Stimulated activated CD8-positive, alpha-beta memory T cell treated with anti-CD3 and anti-CD28 coated beads, Interleukin-4, amount 100 ng/mL, for 1 hour (primary cell): ENCODE measurements around the gene GTF2IRD1.
"Not testable (repeated sequence)": the region's sequence is repeated elsewhere in the genome, so short reads cannot be mapped to it uniquely, and the experiment has no call there.

Experiments used
- DNase-seq, 2 donors: peaks; one replicate each; pipeline ENCODE4 v3.0.0-alpha.2; 2020; ENCODE audit warnings: low read depth in 2 of 2, low spot score in 1 of 2

Gene GTF2IRD1

DNA sequence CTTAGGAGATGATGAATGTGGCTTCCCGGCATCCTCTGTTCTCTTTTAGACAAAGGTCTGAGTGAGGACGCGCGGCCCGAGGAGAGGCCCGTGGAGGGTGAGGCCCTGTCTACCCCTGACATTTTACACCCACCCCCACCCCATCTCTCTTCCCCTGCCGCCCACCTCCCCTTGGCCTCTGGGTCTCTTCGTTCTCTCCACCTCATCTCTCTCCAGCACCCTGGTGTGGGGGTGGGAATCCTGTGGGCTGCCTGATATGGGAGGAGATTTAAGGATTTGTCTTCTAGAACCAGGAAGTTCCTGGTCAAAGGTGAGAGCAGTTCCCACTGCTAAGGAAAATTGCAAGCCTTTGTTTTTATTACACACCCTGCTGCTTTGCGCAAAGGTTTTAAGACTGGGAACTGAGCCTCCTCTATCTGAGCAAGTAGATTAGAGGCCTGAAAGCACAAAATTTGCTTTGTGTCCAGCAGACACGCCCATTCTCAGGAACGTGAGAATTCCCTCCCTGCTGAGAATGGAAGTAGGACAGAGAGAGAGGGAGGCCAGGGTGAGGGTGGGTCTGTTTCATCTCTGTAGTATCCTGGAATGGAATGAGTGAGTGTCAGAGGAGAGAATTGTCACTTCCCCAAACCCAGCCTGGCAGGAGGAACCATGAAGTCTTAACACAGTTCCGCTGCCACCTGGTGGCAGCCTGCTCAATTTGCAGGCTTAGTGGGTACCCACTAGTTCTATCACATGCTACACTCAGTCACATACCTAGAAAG, 91.2 kb downstream of the GTF2IRD1 start:
- DNase-seq = peak in 1 of 2 donors; percentile 4

DNA sequence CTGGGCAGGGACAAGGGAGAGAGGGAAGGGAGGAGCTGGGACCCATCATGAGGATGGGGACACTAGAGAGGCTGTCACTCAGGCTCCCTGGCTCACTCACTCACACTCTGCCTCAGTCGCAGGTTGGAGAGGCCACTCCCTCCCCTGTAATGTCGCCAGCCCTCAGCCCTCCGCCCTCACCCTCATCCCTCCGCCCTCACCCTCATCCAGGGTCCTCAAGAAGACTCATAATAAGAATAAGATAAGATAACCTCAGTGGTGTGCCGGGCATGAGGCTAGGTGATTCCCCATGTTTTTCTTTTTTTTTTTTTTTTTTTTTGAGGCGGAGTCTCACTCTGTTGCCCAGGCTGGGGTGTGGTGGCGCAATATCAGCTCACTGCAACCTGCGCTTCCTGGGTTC, 92.2 kb downstream of the GTF2IRD1 start:
- no peak for DNase-seq

DNA sequence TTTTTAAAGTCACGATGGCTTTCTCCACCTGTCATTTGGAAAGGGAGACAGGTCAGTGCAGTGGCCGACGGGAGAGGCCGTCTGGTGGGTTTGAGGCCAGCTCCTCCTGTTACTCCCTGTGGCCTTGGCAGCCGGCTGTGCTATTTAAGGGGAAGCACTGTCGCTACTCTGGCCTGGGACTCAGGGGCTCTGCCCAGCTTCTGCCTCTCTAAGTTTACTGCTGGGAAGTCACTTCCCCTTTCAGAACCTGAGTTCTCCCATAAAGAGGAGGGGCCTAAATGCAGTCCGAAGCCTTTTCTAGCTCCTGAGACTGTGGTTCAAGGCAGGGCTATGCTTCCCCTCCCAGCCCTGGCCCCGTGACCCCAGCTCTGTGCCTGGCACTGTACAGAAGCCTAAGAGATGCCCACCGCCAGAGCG, 99.9 kb downstream of the GTF2IRD1 start:
- DNase-seq = not testable (repeated sequence)

DNA sequence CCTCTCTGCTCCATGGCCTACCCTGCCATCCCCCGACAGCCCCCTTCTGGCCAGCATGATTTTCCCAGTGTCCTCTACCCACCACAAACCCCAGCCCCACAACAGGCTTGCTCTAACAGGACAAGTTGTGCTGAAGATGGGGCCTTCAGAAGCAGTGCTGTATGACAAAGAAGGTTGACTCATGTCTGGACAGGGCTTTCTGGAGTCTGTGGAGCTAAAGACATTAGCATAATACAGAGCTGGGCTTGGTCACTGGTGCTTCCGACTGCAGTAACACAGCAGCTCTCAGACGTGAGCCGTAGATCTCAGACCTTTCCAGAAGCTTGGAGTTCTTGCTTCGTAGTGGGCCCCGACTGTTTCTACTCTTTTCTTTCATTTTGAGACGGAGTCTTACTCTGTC, 100.5 kb downstream of the GTF2IRD1 start:
- DNase-seq = no peak

DNA sequence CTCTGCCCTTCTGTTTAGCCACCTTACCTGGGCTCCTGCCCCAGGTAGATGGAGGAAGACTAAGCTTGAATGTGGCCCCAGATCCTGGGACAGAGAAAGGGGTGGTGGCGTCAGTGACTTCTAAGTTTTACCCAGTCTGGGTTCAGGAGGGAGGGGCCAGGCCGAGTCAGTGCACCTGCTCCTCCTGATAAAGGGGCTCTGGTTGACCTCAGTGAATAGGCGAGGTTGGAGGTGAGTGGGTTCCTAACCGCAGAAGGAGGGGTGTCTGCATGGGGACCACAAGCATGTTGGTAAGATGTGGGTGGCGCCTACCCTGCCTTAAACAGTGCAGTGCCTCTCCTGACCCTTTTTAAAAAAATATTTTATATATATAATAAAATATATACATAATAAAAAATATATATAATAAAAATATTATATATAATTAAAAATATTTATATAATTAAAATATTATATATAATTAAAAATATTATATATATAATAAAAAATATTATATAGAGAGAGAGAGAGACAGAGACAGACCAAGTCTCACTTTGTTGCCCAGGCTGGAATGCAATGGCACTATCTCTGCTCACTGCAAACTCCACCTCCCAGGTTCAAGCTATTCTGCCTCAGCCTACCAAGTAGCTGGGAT, 106.5 kb downstream of the GTF2IRD1 start:
- DNase-seq = no peak

DNA sequence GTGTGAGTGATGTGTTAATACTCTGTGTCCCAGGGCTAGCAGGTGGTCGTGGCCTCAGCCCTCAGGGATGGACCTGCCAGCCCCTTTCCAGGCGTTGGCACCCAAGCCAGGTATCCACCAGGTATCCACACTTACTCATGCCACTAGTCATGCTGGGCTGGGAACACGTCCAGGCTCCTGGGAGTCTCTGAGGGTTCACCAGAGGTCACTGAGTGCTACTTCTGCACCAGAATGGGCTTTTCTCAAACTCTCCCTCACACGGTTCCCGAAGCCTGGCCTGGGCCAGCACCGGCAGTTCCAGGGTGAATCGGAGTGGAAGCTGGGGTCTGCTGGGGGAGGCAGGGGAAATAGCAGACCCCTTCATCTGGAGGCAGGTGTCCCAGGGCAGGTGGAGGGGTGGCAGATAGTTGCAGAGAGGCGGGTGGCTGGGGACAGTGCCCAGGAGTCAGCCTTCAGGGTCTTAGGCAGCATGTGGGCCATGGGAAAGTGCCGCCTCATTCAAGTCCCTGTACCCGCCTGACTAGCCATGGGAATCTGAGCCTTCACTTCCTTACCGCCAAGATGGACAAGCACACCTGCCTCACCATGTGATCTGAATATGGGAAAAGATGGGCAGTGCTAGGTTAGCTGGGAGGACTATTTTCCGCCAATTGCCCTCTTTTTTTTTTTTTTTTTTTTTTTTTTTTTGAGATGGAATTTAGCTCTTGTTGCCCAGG, 108.3 kb downstream of the GTF2IRD1 start:
- DNase-seq = no peak

DNA sequence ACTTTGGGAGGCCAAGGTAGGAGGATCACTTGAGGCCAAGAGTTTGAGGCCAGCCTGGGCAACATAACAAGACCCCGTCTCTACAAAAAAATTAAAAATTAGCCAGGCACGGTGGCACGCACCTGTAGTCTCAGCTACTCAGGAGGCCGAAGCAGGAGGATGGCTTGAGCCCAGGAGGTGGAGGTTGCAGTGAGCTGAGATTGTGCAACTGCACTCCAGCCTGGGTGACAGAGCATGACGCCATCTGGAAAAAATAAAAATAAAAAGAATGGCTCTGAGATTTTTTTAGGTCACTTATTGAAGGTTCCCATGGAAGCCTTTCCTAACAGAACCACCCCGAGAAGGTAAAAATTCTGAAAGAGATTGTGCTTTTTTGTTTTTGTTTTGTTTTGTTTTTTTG, 109.9 kb downstream of the GTF2IRD1 start:
- DNase-seq = not testable (repeated sequence)

DNA sequence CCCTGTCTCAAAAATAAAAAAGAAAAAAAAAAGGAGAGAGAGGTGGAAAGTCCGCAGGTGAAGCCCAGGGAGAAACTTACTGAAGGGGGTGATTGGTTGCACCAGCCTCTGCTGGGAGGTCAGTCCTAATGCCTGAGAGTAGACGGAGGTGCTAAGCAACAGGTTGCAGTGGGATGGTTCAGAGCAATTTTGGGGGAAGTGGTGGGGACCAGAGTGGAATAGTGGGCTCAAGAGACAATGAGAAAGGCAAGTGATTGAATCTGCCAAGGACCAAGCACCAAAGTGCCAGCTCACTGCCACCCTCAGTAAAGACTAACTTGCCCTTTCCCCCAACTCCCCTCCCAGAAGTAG, 113.6 kb downstream of the GTF2IRD1 start:
- DNase-seq = no peak

DNA sequence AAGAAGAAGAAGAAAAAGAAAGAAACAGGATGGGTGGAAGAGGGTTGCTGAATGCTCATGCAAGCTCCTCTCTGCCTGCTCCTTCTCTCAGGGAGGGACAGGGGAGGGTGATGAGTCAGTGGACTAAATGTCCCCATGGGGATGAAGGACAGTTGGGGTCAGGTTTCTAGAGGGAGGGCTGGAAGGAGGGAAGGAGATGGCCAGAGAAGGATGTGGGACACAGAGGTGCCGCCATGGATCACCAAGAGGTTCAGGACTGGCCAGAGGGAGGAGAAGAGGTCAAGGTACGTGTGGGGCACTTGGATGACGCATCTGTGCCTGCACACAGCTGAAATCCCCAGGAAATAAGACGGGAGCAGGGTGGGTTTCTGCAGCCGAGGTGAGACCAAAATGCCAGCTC, 115.0 kb downstream of the GTF2IRD1 start:
- no peak for DNase-seq

DNA sequence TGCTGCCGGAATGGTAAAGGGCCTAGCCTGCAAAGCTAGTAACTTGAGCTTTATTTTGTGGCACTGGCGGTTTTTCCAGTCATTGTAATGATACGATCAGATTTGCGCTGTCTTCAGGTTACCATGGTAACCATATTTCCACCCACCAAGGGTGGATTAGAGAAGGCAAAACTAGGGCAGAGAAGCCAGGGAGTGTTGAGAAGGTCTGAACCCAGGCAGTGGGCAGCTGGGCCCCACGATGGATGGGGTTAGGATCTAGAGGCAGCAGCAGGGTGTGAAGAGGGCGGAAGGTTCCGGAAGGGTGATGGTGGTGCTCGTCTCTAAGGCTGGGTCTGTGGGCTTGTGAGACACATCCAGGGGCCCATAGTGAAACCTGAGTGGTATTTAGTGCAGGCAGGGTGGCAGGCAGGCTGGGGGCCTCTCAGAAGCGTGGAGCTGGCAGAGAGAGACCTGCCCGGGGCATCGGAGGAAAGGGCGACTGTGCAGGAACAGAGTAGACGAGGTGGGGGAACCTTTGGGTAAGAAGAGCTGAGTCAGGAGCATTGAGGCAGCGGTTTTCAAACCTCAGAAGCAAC, 115.9 kb downstream of the GTF2IRD1 start:
- no peak for DNase-seq

DNA sequence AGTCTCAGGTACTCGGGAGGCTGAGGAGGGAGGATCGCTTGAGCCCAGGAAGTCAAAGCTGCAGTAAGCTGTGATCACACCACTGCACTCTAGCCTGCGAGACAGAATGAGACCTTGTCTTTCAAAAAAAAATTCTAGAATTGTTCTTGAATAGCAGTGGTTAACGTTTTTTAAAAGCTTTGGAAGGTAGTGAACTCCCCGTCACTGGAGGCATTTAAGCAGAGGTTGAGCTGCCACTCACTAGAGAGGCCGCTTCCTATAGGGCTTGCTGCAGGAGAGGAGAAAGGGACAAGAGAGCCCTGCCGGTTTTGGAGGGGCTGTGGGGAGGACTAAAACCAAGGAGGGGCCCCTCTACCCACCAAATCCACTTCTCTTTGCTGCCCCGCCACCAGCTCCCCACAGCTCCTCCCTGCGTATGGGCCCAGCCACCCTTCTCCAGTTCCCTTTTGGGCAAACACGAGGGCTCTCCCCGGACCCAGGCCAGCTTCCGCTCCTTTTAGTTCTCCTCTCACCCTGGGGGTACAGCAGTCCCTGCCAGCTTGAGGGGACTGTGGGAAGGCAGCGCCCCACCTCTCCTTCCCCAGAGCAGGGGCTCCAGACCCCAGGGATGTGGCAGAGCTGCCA, 116.9 kb downstream of the GTF2IRD1 start:
- no peak for DNase-seq

DNA sequence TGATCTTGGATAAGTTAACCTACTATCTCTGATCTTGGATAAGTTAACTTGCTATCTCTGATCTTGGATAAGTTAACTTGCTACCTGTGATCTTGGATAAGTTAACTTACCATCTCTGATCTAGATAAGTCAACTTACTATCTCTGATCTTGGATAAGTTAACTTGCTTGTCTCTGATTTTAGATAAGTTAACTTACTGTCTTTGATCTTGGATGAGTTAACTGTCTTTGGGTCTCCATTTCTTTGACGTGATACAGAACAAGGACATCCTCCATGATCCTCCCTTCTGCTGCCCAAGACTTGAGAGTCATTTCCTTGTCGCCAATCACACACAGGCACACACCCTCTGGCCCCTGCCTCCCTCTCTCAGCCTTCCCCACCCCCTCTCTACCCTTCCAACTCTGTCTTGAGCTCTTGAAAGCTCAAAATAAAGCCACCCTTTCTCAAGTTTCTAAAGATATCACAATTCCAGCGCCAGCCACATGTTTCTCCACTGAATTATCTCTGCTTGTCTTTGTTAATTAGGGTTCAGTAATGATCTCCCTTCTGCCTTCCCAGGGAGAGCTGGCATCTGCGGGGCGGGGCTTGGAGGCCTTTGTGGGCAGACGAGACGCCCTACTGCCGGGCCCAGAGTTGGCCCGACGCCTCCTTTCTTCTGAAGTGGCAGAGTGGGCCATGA, 118.7 kb downstream of the GTF2IRD1 start:
- no peak for DNase-seq

DNA sequence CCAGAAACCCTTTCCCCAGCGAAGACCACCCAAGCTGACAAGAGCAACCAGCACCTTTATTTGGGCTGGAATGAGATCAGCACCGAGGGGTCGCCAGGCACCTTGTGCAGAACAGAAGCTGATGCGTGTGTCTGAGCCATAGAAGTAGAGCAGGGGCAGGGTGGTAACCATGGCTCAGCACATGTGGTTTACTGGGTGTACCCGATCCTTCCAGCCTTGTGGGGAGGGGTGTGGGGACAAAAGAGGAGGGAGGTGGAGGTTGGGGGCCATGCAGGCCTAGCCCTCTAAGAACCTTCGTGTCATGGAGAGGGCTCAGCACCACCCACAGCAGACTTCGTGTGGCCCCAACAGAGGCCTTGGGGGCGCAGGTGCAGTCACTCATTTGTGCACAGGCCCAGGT, 119.8 kb downstream of the GTF2IRD1 start:
- no peak for DNase-seq

DNA sequence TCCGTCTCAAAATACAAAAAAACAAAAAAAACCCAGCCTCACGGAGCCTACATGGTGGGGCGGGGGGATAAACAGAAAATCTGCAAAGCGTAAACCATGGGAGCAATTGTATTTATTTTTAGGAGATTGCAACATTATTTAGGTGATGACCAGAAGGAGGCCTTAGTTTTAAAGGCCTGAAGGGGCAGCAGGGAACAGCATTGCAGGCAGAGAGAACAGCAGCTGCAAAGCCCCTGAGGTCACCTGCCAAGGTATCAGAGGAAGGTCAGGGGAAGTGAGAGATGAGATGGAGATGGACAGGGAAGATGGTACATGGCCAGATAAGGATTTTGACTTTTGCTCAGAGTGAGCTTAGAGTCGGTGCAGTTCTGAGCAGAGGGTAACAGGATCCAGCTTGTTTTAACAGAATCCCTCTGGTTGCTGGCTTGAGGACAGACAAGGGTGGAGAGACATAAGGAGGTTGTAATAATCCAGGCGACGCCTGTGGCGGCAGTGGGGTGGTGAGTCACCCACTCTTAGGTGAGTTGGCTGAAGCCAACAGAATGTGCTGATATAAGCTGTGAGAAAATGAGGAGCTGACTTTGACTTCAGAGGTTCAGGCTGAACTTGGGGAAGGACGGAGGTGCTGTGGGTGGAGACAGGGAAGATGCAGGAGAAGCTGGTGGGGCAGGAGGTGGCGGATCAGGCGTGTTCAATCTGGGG, 121.5 kb downstream of the GTF2IRD1 start:
- no peak for DNase-seq

DNA sequence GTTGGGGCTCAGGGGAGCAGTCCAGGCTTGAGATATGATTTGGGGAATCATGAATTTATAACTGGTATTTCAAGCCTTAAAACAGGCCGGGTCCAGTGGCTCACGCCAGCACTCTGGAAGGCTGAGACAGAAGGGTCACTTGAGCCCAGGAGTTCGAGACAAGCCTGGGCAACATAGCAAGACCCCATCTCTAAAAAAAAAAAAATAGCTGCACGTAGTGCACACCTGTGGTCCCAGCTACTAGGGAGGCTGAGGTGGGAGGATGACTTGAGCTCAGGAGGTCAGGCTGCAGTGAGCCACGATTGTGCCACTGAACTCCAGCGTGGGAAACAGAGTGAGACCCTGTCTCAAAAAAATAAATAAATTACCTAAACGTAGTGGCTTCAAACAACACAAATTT, 122.1 kb downstream of the GTF2IRD1 start:
- no peak for DNase-seq

DNA sequence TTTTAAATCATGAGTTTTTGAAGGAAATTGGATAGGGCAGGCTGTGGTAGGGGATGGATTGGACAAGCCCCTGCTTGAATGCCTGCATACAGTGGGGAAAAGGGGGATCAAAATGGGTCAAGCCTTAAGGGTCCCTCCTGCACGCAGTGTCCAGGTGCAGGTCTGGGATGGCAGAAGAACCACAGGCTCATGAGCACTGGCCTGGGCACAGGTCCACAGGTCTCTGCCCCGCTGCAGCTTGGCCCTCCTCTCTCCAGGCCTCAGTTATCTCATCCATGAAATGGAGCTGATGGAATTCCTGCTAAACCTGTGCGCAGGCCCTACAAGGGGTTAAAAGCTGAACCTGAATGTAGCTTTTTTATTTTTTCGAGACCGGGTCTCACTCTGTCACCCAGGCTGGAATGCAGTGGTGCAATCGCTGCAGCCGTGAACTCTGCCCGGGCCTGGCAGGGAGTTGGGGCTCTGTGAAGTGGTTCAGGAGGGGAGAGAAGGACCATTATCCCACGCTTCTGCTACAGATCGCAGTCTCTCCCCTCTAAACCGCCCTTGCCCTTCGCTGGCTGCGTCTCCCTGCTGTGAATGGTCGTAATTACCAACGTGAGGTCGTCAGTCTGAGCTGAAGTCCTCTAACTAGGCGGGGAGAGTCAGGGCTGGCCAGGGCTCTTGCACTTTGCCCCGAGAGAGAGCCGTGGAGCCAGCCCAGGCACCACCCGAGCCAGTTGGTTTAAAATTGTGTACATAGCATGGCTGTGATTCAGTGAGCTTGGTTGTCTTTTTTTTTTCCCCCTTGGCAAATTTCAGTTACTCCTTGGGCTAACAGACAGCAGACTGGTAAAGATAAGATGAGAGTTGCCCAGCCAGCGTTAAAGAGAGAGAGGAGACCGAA, 126.3 kb downstream of the GTF2IRD1 start:
- no peak for DNase-seq

DNA sequence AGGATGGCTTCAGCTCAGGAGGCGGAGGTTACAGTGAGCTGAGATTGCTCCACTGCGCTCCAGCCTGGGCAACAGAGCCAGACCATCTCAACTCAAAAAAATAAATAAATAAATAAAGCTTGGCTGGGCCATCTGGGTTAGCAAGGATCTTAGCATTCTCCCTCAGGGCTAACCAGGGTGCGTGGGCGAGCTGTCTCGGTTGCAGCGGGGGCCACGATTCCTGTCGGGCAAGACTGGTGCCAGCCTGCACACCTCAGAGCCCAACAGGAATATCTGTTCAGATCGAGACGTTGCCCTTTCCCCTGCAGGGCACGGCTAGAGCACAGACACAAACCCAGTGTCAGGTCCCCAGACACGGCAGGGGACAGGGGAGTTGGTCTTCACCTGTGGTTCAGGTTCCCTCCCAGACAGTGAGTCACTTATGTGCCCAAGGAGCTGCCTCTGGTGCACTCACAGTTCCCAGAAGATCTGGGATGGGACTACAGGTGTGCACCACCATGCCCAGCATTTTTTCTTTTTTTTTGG, 128.3 kb downstream of the GTF2IRD1 start:
- no peak for DNase-seq

DNA sequence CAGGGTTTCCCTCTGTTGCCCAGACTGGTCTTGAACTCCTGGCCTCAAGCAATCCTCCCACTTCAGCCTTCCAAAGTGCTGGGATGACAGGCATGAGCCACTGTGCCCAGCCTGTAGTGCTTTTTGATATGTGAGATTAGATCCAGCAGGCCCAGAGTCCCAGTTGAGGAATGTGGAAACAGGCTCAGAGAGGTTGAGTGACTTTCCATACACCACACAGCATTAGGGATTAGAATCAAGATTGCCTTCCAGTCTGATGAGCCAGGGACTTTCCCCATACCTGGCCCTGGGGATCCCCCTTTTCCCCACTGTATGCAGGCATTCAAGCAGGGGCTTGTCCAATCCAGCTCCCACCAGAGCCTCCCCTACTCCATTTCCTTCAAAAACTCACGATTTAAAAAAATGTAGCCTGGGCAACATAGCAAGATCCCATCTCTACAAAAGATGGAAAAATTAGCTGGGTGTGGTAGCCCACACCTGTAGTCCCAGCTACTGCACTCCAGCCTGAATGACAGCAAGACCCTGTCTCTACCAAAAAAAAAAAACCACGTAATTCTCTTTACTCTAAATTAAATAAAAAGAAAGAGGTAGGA, 128.8 kb downstream of the GTF2IRD1 start:
- DNase-seq = no peak

DNA sequence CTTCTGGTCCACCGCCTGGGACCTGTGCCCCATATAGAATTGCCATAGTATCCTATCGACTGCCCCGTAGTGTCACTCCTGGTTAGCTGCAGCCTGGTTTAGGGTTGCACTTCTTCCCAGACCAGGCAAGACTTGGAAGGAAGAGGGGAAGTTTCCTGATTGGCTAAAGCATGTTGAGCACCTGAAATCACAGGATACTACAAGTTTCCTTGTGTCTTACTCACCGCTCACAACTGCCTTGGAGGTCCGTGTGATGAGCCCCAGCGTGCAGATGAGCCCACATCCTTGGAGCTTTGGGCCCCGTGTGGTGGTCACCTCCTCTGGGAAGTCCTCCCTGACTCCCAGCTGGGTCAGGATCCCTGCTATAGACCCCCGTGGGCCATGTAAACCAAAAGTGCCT, 129.9 kb downstream of the GTF2IRD1 start:
- DNase-seq = no peak
